HPDE6-E6E7 (cell line): ENCODE measurements around the gene TTLL6.

ENCODE experiments used
- DNase-seq: peaks from one replicate; pipeline ENCODE4 v3.0.0; 2011; ENCODE audit warnings: missing footprints; ENCODE audit errors: extremely low spot score

Gene TTLL6

DNA sequence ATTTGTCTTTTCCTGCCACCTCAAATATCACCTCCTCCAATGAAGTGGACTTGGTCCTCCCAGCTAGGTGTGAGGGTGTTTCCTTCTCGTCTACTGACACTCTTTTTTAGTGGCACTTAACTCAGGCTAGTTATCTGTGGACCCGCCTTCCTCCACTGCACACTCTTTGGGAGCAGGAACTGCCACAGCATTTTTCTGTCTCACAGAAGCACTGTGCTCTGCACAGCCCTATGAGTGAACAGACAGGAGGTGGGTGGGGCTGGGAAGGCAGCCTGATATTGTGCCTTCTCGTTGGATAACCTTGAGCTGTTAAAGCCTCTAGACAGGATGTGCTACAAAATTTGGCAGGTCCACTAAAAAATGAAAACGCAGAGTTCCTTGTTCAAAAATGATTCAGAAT, 56.6 kb downstream of the TTLL6 start:
- no peak for DNase-seq

DNA sequence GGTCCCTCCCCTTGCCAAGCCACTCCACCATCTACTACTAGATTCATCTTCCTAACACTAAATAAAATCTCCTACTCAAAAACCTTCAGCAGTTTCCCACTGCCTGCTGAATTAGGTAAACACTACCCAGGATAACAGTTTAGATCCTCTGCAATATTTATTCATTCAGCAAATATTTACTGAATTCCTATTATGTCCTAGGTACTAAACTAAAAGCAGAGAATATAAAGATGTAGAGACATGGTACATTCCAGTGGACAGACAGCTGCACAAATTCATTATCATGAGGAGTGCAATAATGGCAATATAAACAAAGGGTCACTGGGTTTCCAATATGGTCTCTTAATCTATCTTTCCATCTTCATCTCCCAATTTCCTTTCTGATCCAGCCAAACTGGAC, 57.7 kb downstream of the TTLL6 start:
- DNase-seq, result no peak

DNA sequence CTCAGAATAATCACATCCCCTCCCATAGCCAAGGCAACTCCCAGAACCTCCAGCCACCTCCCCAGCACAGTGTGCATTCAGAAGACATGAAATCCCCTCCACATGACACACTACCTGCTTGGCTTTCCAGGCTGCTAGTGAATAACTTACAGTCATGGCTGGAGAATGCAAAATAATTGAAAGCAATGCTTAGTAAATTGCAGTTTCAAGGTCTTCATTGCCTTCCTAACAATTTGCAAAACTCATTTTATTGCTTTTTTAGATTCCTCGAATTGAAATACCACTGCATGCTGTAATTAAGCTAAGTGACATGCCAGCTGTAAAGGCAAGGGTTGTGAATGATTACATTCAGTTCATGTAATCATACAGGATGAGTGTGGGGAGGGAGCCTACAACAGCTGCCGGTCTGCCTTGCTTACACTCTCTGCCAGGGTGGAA, 59.5 kb downstream of the TTLL6 start:
- no peak for DNase-seq

DNA sequence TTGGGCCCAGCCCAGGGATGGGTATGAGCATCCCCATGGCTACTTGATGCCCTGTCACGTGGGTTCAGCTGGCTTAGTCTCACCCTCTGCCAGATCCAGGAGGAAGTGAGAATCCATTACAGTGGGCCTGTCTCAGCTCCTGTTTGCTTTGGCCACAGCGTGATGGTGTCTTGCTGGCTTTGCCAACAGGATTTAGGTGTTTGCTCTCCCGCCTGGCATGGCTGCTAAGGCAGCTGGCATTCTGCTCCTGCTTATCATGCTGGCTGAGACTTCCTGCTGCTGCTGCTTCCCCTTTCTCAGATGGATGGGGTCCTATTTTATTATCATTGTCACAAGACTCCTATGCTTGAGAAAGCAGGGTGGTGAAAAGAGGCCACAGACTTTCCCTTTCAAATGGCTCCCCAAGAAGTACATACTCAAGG, 60.2 kb downstream of the TTLL6 start:
- DNase-seq, result no peak

DNA sequence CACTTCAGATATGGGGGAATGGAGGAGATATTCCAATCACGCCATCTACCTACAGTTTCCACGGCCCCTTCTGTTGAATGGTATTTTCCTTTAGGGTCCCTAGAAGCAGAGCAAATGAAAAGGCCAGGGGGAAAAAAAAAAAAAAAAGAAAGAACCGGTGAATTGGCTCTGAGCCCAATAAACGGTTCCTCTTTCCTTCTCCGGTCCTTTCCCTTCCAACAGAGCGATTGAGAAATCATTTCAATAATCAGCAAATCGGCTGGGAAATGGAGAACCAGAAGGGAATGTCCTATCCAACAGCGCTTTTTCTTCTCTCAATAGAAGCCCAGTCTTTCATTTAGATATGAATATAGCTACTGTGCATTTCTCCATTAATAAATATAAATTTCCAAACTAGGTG, 61.7 kb downstream of the TTLL6 start:
- DNase-seq, result no peak

DNA sequence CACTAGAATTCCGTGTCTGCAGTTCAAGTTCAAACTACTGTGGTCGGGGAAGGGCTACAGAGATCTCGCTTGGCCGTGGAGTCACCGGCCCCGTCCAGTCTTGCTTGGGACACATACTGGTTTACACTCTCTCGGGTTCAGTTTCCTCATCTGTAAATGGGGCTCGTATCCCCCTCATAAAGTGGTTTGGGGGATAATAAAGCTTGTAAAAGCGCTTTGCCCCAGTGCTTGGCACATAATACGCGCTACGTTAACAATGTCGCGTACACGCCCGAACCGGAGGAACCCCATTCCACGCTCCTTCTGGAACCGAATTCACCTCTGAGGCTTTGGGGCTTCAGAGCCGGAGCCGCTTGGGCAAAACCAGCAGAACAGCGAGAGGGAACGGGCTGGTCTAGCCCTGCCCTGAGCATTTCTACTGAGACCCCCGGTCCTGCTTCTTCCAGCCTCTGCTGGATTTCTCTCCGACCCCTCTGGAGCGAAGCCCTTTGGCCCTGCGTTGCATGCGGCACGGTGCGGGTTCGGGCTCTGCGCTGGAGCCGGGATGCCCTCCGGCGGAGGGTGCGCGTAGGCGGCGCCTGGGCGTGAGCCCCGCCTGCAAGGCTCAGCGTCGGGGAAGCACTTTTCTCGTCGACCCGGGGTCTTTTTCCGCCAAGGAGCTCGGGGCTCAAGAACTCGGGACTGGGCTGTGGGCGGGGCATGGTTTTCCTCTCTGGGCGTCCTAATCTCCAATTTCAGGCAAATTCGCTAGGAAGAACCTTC, 62.3 kb downstream of the TTLL6 start:
- DNase-seq, result no peak

DNA sequence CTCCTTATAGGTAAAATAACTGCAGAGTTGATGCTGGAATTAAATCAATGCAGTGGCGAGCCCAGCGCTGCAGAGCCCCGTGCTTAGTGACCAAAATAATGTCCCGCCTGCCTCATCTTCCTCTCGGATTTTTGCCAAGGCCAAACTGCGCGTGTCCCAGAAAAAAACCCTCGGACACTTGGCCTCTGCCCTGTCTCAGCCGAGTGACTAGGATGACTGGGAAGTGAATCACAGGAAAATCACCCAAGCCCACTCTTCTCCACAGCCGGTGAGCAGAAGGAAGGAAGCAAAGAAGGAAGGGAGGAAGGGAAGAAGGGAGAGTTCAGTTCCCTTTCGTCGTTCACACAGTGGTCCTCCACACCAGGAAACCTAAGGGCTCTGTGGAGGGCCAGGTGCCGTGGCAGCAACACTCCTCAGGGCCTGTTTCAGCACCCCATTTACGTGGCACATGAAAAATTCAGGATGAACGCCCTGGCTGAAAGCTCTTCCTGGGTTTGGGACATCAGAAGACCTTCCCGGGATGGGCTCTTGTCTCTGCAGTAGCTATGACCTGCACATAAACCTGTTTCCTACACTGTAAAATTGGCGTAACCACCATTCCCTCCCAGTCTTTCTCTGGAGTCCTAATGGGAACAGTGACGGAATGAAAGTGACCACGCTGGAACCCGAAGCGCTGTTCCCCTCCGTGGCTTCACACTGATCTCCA, 63.1 kb downstream of the TTLL6 start:
- DNase-seq, result no peak

DNA sequence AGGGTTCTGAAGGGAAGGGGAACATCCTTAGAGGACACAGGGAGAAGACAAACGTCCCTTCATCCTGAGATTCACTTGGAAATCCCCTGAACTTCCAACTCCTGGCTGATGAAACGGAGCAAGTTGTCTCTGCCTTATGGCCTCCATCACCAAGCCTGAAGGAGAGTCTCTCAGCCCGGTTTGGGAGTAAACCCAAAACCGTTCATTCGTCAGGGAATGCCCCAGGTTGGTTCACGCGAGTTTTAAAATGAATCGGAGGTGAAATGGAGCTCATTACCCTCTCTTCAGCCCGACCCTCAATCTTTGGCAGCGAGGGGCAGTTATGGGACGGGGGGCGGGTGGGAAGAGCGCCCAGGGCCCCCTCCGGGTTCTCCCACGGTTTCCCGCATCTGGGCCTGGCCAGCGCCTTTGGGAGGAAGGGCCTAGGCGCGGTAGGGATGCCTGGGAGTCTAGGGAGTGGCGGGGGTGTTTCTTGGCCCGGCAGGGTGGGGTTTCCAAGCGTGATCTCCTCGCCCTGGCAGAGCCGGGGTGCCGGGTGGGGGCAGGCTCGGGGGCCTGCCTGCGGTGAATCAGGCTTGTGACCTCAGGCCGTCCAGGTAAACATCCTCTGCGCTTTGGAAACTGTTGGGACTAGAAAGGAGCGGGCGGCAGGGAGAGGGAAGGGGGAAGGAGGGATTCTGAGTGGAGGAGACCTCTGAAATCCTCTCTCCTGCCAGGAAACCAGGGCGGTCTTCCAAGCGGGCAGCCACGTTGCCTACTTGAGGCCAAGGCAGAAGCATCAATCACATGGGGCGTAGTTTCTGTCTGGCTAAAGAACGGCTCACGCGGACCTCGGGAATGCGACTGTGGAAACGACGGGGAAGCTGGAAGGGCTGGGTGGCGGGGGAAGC, 64.4 kb downstream of the TTLL6 start:
- no peak for DNase-seq

DNA sequence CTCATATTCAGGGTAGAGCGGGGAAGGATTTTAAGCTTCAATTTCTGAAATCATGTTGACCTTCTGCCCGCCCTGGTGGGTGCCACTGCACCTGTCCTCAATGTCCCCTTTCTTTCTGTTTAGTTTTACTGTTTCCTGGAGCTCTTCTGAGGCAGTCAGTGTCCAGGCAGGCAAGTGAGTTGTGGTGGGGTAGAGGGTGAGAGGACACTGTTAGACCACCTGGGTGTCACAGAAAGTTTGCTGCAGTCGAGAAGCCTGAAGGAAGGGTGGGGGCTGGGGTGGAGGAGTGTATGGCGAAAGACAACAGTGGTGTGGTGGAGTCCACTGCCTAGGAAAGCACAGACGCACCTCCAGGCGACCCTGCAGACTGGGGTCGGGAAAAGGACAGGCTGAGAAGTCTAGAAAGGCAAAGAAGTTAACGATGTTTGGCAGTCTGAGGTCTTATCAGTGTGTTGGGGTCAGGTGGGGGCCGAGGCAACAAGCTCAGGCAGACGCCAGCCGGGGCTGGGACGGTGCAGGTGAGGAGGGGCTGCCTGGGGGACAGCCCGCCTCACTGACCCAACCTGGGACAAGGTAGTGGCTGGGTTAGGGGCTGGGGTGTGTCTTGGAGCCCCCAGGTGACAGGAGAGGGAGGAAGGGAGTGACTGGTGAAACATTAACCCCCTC, 65.2 kb downstream of the TTLL6 start:
- no peak for DNase-seq

DNA sequence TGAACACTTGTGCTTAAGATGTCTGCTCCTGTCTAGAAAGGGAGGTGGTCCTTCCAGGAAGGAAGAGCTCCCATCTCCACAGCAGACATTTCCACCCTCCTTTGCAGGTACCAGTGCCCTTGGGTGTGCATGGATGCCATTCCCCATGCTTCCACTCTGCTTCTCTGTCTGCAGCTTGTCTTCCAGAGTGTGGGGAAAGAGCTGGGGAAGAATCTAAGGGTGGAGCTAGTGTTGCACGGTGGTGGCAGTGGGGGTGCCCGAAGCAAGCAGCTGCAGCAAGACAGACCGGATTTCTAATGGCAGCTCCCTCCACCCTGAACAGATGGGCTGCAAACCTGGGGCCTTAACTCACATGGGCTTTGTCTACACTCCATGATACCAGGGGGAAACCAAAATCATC, 65.9 kb downstream of the TTLL6 start:
- DNase-seq, result no peak

DNA sequence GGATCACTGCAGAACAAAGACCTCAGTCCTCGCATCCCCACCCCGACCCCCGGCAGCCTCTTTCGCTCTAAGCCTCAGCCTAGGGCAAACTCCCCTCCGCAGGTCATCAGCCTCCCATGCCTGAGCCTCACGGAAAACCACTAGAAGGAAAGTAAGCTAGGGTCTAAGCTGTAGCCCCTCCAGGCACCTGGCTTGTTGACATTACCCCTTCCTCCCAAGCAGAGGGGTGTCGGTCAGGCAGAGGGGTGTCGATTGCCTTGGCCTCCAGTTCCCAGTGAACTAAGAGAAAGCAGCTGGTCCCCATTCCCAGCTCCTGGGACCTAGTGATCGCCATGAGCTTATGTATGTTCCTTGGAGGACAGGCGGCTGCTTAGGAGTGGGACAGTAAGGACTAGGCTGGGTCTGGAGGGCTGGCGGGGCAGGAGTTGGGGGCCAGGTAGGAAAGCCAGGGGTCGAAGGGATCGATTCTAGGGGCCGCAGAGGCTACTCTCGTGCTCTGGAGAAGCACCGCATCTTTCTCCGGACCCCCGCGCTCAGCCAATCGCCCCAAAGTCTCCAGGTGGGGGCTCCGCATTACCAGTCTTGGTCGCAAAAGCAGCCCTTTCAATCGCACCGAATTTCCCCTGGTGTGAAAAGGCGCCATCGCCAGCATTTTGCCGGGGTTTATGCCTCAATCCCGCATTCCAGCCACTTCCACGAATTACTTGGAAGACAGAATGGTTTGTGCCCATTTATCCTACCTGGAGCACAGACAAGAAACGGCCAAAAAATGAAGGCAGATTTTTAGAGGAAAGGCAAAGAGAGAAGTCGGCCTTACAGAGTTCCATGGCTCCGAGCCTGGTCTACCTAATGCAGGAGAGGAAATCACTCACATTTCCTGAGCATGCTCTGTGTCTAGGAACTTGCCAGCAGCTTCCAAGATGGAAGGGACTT, 67.1 kb downstream of the TTLL6 start:
- no peak for DNase-seq

DNA sequence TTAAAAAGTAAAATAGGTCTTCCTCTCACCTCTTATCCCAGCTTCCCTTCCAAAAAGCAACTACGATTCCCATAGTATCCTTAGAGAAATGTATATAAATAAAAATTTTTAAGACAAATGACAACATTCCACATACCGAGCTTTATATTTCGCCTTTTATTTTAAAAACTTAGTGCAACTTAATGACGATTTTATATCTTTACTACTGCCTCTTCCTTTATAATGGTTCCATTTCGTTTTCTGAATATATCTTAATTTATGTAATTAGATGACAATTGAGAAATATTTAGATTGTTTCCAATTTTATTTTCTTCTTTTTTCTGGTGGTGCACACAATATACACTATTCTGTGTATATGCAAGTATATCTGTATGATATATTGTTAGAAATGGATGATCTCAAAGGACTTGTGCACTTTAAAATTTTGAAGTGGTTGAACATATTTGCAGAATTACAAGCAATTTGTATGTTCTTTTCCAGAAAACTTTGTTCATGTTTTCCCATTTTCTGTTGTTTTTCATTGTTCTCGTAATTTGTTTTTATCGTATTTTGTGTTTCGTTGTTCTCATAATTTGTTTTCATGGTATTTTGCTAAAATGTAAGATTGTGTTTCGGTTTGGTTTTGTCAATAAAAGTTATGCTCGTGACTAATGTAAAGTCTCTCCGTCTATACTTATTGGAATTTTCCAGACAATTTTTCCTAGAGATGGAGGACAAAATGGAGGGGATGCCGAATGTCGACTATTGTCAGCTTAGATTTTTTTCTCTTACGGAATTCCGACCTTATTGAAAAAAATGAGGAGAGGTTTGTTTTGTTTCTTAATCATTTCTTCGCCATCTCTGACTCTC, 68.1 kb downstream of the TTLL6 start:
- DNase-seq, result no peak

DNA sequence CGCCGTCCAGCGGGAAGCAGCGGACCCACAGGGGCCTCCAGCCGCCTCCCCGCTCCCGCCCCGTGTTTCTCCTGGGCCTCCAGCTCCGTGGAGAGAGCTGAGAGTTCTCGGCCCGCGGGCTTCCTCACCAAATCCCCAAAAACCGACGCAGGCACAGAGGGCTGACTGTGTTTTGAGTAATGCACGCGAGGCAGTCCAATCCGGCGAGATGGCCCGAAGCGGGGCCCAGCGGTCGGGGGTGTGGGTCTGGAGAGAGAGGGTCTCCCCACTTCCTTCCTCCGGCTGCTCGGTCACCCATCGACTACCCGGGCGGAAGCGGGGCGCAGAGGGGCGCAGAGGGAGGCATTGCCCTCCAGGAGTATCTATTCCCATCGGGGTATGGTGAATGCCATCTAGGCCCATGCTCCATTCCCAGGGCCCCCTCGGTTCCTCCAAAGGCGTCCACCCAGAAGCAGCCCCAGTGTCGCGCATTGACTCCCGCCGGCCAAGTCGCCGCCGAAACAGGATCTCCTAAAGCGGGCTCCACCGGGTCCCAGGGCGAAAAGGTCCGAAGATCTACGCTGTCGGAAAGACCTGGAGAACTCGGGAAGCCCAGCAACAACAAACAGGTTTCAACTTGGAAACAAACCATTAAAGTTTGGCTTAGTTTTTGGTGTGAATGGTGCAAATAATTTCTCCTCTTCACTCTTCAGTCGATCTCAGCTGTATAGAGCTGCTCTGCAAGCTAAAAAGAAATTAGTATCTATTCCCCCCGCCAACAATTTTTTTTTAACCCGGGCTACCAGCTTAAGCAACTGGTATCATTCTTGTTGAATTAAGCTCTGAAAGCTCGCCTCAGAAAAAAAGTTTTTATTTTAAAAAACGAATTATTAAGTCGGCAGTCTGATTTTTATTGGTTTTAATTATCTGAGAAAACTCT, 69.3 kb downstream of the TTLL6 start:
- DNase-seq, result no peak

DNA sequence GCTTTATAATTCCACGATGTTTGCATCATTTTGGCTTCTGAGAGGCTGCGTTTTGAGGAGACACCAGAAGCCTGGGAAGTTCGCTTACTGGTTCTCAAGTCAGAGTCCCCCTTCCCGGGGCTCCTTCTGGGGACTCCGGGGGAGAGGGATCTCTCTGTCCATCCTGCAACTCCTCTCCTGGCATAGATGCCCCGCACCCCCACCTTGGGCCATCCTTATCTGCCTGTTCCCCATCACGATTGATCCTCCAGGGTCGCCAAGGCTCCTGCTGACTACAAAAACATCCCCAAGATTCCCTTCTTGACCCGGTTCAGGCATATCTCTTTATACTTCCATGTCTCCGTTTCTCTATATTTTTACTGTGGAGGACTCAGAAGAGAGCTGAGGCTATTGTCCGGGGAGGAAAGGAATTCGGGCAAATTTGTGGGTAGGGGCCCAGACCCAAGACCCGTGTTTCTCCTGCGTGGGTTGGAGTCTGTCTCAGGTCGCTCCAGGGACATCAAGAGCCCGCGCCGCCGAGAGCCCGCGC, 70.0 kb downstream of the TTLL6 start:
- DNase-seq, result no peak

DNA sequence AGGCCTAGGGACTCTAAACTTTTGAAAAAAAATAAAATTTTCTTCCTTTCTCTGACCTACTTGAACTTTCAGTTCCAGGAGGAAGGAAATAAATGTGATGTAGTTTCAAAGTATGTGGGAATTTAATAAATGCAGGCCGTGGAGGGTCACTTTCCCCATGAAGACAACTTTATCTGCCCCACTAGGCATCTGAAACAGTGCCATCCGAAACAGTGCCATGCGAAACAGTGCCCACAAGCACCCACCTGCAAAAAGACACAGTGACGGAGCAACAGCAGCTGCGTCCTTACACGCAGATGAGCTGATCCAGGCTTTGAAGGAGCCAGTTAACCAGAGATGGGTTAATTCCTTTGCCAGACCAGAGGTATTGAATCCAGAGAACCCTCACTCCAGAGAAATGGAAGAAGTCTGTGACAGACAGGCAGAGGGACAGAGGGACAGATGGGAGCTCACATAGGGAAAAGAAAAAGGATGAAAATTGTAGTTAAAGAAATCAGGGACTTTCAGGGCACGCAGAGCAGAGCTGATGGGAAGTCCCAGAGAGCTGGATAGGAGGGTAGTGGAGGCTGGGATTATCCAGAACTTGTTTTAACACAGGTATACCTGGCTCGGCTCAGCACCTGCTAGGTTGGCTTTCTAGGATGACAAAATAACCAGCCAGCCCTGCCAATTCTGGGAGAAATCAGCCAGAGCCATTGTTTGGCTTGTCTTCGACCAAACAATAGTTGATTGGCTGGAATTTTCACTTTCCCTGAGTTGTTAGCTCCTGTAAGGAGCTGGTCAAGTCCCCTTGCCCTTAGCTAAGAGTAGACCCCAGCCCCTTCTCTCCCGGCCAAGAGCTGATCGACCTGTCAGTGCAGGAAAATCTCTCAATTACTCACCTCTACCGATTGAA, 71.4 kb downstream of the TTLL6 start:
- no peak for DNase-seq

DNA sequence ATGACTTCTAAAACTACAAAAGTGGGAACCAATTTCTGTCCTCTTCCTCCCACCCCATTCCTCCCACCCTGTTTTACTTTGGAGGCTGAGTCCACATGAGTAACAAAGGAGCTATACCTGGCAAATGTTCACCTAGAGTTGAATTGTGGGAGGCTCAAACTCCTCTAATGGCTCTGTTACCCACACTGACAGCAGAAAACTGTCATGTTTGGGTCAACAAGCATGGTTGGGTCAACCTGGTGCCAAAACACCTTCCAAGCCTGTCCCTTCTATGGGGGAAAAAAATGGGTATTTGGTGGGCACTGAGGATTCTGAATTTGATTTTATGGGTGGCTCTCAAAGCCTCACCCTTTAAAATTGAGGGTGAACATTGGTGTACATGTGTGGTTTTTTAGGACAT, 76.5 kb downstream of the TTLL6 start:
- DNase-seq, result no peak

DNA sequence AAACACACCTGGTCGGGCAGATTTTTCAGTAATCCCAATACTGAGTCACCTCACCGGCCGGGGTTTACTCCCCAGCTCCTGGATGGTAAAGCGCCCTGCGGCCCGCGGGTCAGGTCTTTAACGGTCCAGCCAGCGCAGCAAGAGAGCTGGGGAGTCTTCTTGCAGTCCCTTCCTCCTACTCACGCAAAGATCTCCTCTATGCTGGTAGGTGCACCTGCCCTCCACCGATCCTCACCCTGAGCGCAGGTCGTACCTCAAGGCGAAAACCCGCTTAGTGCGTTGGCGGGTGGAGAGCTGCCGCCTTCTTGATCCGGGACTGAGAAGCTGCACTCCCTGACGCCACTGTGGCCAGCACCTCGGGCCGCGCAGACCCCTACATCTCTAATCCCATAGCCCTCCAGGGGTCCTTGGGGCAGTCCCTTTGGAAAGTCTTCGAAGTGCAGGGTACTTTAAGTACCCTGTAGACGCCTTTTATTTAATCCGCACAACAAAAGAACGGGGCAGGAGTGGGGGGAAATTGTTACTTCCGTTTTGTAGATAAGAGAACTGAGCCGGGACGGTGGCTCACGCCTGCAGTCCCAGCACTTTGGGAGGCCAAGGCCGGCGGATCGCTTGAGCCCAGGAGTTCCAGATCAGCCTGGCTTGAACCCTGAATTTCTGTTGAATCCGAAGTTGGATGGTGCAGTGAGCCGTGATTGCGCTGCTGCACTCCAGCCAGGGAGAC, 78.1 kb downstream of the TTLL6 start:
- DNase-seq, result no peak
